Stimulated activated CD8-positive, alpha-beta memory T cell treated with anti-CD3 and anti-CD28 coated beads, Interleukin-15, amount 100 ng/mL, for 48 hours (primary cell): ENCODE measurements around the gene CYP39A1.
"Not testable (repeated sequence)": the region's sequence is repeated elsewhere in the genome, so short reads cannot be mapped to it uniquely, and the experiment has no call there.

ENCODE experiments used
- DNase-seq, 2 donors: peaks; one replicate each; pipeline ENCODE4 v3.0.0-alpha.2; 2020; ENCODE audit warnings: low read depth in 2 of 2

The CYP39A1 gene

GRCh38 chr6:46648869-46649492 is 3.6 kb downstream of the CYP39A1 start:
- no peak for DNase-seq

DNA sequence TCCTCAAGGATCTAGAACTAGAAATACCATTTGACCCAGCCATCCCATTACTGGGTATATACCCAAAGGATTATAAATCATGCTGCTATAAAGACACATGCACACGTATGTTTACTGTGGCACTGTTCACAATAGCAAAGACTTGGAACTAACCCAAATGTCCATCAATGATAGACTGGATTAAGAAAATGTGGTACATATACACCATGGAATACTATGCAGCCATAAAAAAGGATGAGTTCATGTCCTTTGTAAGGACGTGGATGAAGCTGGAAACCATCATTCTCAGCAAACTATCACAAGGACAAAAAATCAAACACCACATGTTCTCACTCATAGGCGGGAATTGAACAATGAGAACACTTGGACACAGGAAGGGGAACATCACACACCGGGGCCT is 4.5 kb downstream of the CYP39A1 start:
- DNase-seq: not testable (repeated sequence)

DNA sequence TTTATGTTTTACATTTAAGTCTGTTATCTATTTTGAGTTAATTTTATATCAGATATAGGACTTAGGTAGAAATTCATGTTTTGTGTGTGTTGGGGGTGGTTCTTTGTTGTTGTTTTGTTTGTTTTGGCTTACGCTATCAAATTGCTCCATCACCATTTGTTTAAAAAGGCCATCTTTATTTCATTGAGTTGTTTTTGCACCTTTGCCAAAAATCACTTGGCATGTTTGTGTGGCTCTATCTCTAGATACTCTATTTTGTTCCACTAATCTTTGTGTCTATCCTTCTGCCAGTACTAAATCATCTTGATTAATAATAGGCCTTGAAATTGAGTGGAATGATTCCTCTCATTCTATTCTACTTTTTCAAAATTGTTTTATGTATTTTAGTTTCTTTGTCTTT is 7.4 kb downstream of the CYP39A1 start:
- DNase-seq: no peak

- DNase-seq: no peak
These were observed 9.5 kb downstream of the CYP39A1 start for GRCh38 chr6:46642928-46643751.

DNA sequence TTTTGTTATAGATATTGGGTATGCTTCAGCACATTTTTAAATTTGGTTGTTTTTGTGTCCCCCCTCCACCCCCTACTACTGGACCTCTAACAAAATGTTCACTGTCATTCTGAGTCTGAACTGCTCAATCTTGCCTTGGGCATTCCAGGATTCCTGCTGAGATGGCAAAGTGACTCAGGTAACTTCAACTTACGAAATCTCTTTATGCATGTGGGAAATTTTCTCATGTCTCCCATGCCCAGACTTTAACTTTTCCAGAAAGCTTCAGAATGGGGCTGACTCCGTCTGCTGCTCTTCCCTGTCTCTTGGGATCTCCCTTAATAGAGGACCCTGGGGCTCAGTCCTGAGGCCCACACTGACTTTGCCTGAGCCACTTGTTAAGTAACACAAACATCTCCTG is 14.0 kb downstream of the CYP39A1 start:
- no peak for DNase-seq

GRCh38 chr6:46637933-46638332 is 14.7 kb downstream of the CYP39A1 start:
- no peak for DNase-seq

- DNase-seq: no peak
These were observed 15.5 kb downstream of the CYP39A1 start for GRCh38 chr6:46637145-46637544.

- no peak for DNase-seq
These were observed 17.2 kb downstream of the CYP39A1 start for GRCh38 chr6:46635462-46635861.

- no peak for DNase-seq
These were observed 20.6 kb downstream of the CYP39A1 start for GRCh38 chr6:46632053-46632452.

GRCh38 chr6:46629691-46630090 is 22.9 kb downstream of the CYP39A1 start:
- DNase-seq: no peak

DNA sequence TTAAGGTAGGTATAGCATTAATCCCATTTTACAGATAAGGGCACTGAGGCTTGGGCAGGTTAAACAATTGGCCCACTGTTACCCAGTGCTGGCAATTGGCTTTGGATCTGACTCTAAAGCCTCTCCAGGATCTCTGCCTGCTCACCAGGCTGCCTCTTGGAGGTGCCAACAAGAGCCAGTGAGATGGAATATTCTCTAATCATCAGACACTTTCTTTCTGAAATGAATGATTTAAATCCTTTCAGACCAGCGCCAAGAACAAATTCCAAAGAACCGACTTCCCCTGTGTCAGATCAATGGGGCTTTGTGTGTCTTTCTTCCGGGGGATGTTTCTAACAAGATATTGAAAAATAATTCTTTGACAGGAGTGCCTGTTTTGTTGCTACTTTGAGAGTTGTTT is 23.6 kb downstream of the CYP39A1 start:
- DNase-seq: no peak

- DNase-seq: no peak
These were observed 24.1 kb downstream of the CYP39A1 start for GRCh38 chr6:46628498-46628897.

DNA sequence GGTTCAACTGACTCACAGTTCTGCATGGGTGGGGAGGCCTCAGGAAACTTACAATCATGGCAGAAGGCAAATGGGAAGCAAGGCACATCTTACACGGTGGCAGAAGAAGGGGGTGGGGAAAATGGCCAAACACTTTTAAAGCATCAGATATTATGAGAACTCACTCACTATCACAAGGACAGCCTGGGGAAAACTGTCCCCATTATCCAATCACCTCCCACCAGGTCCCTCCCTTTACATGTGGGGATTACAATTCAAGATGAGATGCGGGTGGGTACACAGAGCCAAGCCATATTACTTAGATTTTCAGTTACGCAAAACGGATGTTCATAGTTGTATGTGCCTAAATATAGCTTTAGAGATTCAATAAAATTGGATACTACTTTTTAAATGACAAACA is 25.6 kb downstream of the CYP39A1 start:
- DNase-seq: no peak

DNA sequence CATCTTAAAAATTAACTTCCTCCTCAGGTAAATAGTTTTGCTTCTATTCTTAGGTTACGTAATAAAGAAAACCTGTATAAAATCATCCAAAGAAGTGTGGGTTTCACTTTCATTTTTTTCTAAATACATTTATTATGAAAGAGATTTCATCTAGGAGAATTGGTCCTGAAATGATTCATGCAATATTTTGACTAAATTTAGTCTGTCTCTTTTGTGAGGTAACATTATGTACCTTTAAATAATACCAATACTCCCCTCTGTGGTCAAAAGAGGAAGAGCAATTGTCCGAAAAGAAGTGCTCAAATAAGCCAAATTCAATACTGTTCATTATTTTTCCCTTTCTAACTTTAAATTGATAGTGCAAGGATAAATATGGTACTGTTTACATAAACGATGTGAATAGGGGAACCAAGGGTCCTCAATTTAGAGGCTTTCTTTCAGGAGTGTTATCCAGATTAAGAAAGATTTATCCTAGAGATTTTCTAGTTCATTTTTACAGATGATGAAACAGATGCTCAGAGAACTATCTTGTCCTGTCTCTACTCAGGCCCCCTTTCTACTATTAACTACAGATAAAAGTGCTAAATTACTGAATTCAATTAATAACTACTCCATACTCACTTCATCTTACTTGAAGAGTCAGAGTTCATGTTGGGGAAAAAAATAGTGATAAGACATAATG is 26.2 kb downstream of the CYP39A1 start:
- no peak for DNase-seq

GRCh38 chr6:46618726-46619125 is 33.9 kb downstream of the CYP39A1 start:
- DNase-seq: no peak

- DNase-seq: no peak
These were observed 40.0 kb downstream of the CYP39A1 start for GRCh38 chr6:46612645-46613044.

GRCh38 chr6:46610862-46611553 is 41.6 kb downstream of the CYP39A1 start:
- DNase-seq: no peak

- no peak for DNase-seq
These were observed 46.3 kb downstream of the CYP39A1 start for GRCh38 chr6:46606338-46606737.

DNA sequence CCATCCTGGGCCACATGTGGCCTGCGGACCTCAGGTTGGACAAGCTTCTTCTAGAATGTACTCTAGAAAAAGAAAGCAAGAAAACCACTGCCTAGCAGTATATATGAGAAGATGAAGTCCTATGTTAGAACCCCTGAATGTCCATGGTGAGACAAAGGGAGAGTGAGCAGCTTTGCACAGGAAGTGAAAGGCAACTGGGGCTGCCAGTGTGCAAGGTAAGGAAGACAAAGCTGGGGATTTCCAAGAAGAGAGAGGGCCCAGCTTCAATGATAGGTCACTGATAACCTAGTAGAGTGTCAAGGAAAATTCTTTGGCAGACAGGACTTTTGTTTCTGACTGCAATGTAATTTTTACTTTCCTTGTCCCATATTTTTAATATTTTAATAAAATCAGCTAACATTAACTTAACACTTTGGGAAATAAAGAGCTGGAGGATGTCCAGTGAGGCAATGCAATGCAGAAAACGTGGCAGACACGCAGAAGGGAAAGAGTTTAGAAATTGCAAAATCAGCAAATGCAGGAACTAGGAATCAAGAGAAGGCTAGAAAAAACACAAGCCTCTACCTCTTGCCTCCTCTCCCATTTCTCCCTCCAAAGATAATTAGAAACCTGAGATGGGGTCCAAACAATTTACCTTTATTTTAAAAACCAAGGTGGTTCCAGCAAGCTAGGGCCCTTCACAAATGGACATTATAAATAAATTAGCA is 47.4 kb downstream of the CYP39A1 start:
- DNase-seq: no peak

DNA sequence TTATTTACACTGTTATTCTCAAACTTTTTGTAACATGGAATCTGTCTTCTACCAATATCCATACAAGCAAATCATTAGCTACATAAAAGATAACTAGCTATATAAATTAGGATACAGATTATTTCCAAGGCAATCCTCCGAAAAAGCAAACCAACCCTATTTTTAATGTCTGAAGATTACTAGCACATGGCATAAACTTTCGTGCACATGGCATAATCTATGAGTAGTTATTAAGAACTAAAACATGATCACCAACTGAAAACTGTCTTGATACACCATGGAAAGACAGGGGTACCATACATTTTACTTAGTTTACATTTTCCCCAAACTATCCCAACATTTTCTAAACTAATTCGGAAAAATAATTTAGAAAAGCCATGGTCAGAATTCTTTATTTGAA is 54.4 kb downstream of the CYP39A1 start:
- DNase-seq: no peak

DNA sequence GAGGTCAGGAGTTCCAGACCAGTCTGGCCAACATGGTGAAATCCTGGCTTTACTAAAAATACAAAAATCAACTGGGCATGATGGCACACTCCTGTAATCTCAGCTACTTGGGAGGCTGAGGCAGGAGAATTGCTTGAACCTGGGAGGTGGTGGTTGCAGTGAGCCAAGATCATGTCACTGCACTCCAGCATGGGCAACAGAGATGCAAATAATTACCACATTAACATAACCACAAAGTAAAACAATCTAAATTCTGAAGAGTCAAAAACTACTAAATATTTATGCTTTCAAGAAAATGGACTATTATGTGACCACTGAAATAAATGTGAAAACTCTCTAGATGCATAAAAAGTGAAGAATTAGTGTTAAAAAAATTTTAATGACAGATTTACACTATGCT is 59.9 kb downstream of the CYP39A1 start:
- no peak for DNase-seq

GRCh38 chr6:46592046-46592445 is 60.6 kb downstream of the CYP39A1 start:
- no peak for DNase-seq
